Femur (tissue), 1 donor: ENCODE results near the gene LENG8.

Experiments
- DNase-seq: peaks from one replicate; pipeline ENCODE4 v3.0.0-alpha.2; 2017

LENG8 gene

GRCh38 chr19:54424201-54424600 lies 24.8 kb upstream of the LENG8 start:
- no peak for DNase-seq

GRCh38 chr19:54424660-54425381 lies 24.2 kb upstream of the LENG8 start:
- DNase-seq = no peak

GRCh38 chr19:54425382-54425723 lies 23.6 kb upstream of the LENG8 start:
- no peak for DNase-seq

GRCh38 chr19:54426291-54426931 lies 22.6 kb upstream of the LENG8 start:
- no peak for DNase-seq

- DNase-seq = no peak
Observed at GRCh38 chr19:54427586-54427985, 21.4 kb upstream of the LENG8 start.

GRCh38 chr19:54428323-54429175 lies 20.4 kb upstream of the LENG8 start:
- DNase-seq = no peak

- DNase-seq = no peak
Observed at GRCh38 chr19:54429176-54429495, 19.9 kb upstream of the LENG8 start.

GRCh38 chr19:54429545-54430227 lies 19.3 kb upstream of the LENG8 start:
- no peak for DNase-seq

GRCh38 chr19:54430306-54431254 lies 18.4 kb upstream of the LENG8 start:
- DNase-seq = peak; percentile 81

GRCh38 chr19:54431255-54431838 lies 17.7 kb upstream of the LENG8 start:
- DNase-seq = no peak

GRCh38 chr19:54432144-54432738 lies 16.8 kb upstream of the LENG8 start:
- no peak for DNase-seq

- no peak for DNase-seq
Observed at GRCh38 chr19:54433697-54434096, 15.3 kb upstream of the LENG8 start.

- peak; percentile 27 for DNase-seq
Observed at GRCh38 chr19:54434112-54434872, 14.7 kb upstream of the LENG8 start.

- no peak for DNase-seq
Observed at GRCh38 chr19:54434873-54435214, 14.2 kb upstream of the LENG8 start.

GRCh38 chr19:54435551-54436016 lies 13.4 kb upstream of the LENG8 start:
- DNase-seq = peak; percentile 22

- peak; percentile 39 for DNase-seq
Observed at GRCh38 chr19:54436031-54436523, 12.9 kb upstream of the LENG8 start.

GRCh38 chr19:54436628-54437252 lies 12.3 kb upstream of the LENG8 start:
- no peak for DNase-seq

- DNase-seq = peak; percentile 48
Observed at GRCh38 chr19:54439174-54439851, 9.7 kb upstream of the LENG8 start.

GRCh38 chr19:54440641-54441040 lies 8.4 kb upstream of the LENG8 start:
- no peak for DNase-seq
